HepG2 (cell line): ENCODE data around the gene DAG1. TPM values are rescaled to one million over a fixed set of nuclear protein-coding genes. Genes with fewer than 3 reads are reported as not detected.
A peak's percentile ranks its signal among the peaks of the same experiment; 100 is the strongest.

ENCODE experiments used
- CAMTA2 ChIP-seq: sonication (generic); formaldehyde crosslinking; IDR thresholded peaks from 2 replicates; pipeline ENCODE4 v1.4.0; 2020; ENCODE audit warnings: mild to moderate bottlenecking, missing genetic modification reagents, borderline replicate concordance
- CENPT ChIP-seq: sonication (generic); formaldehyde crosslinking; IDR thresholded peaks from 2 replicates; pipeline ENCODE4 v1.8.0; 2022; ENCODE audit warnings: low read depth, mild to moderate bottlenecking, moderate library complexity, missing genetic modification reagents
- CREM ChIP-seq, 2 experiments: sonication (generic) in 1 of 2; formaldehyde crosslinking in 1 of 2; IDR thresholded peaks; 2 replicates each; pipeline versions ENCODE4 v1.4.0 to v1.6.1; 2016 to 2020; ENCODE audit warnings: antibody characterized with exemption in 1 of 2, mild to moderate bottlenecking in 1 of 2, missing genetic modification reagents in 1 of 2
- EP300 ChIP-seq, 3 experiments: sonication (generic) in 1 of 3; formaldehyde crosslinking in 1 of 3; IDR thresholded peaks; 2 replicates each; pipeline versions ENCODE4 v1.5.1 to v1.6.1; 2011 to 2020; ENCODE audit warnings: low read depth in 2 of 3, low read length in 2 of 3, borderline replicate concordance in 1 of 3, improper control_type of control experiment in 1 of 3, mild to moderate bottlenecking in 1 of 3, missing genetic modification reagents in 1 of 3, moderate library complexity in 1 of 3
- EZH2 ChIP-seq: conservative IDR thresholded peaks from 2 replicates; pipeline ENCODE4 v1.6.1; 2012; ENCODE audit warnings: mild to moderate bottlenecking, low read depth, low read length, moderate library complexity
- KDM6A ChIP-seq: IDR thresholded peaks from 2 replicates; pipeline ENCODE4 v1.6.1; 2016; ENCODE audit warnings: low read depth
- KMT2A ChIP-seq: sonication (generic); formaldehyde crosslinking; IDR thresholded peaks from 2 replicates; pipeline ENCODE4 v1.4.0; 2020; ENCODE audit warnings: missing genetic modification reagents
- MATR3 ChIP-seq: sonication (generic); formaldehyde crosslinking; IDR thresholded peaks from 2 replicates; pipeline ENCODE4 v1.4.0; 2020; ENCODE audit warnings: missing genetic modification reagents
- MTA3 ChIP-seq: sonication (generic); formaldehyde crosslinking; IDR thresholded peaks from 2 replicates; pipeline ENCODE4 v1.4.0; 2020; ENCODE audit warnings: missing genetic modification reagents
- NBN ChIP-seq: fragments of 450-650 bp; conservative IDR thresholded peaks from 2 replicates; pipeline ENCODE4 v1.6.1; 2017
- NCOA5 ChIP-seq: sonication (generic); formaldehyde crosslinking; IDR thresholded peaks from 2 replicates; pipeline ENCODE4 v1.4.0; 2020; ENCODE audit warnings: missing genetic modification reagents
- NR1H2 ChIP-seq: sonication (generic); formaldehyde crosslinking; IDR thresholded peaks from 2 replicates; pipeline ENCODE4 v1.8.1; 2022; ENCODE audit warnings: low read depth, missing genetic modification reagents, borderline replicate concordance
- PTBP1 ChIP-seq: fragments of 200-400 bp; formaldehyde crosslinking; IDR thresholded peaks from 2 replicates; pipeline ENCODE4 v1.6.1; 2018; ENCODE audit warnings: low read length, low read depth; ENCODE audit not compliant: poor library complexity, severe bottlenecking
- SIN3A ChIP-seq: IDR thresholded peaks from 2 replicates; pipeline ENCODE4 v1.6.1; 2011; ENCODE audit warnings: low read depth, mild to moderate bottlenecking, control low read depth, low read length, borderline replicate concordance
- TCF7 ChIP-seq: sonication (generic); IDR thresholded peaks from 2 replicates; pipeline ENCODE4 v1.6.1; 2016; ENCODE audit warnings: antibody characterized with exemption, low read depth
- TEAD2 ChIP-seq: sonication (generic); formaldehyde crosslinking; IDR thresholded peaks from 2 replicates; pipeline ENCODE4 v1.9.0; 2021; ENCODE audit warnings: missing genetic modification reagents
- ZBTB7A ChIP-seq: sonication (generic); formaldehyde crosslinking; IDR thresholded peaks from 2 replicates; pipeline ENCODE4 v1.8.0; 2022; ENCODE audit warnings: mild to moderate bottlenecking, missing genetic modification reagents
- ZNF18 ChIP-seq: sonication (generic); formaldehyde crosslinking; IDR thresholded peaks from 2 replicates; pipeline ENCODE4 v1.8.0; 2022; ENCODE audit warnings: mild to moderate bottlenecking, missing genetic modification reagents; ENCODE audit not compliant: insufficient replicate concordance
- ZNF225 ChIP-seq: sonication (generic); formaldehyde crosslinking; IDR thresholded peaks from 2 replicates; pipeline ENCODE4 v1.4.0; 2020; ENCODE audit warnings: mild to moderate bottlenecking, missing genetic modification reagents
- ZNF34 ChIP-seq: sonication (generic); formaldehyde crosslinking; IDR thresholded peaks from 2 replicates; pipeline ENCODE4 v1.4.0; 2020; ENCODE audit warnings: mild to moderate bottlenecking, missing genetic modification reagents, borderline replicate concordance
- ZNF460 ChIP-seq: sonication (generic); formaldehyde crosslinking; IDR thresholded peaks from 2 replicates; pipeline ENCODE4 v1.5.1; 2020; ENCODE audit warnings: missing genetic modification reagents, mild to moderate bottlenecking, borderline replicate concordance
- ZNF644 ChIP-seq: IDR thresholded peaks from 2 replicates; pipeline ENCODE4 v1.6.1; 2016; ENCODE audit warnings: low read depth
- ZNF678 ChIP-seq: sonication (generic); formaldehyde crosslinking; IDR thresholded peaks from 2 replicates; pipeline ENCODE4 v1.4.0; 2020; ENCODE audit warnings: mild to moderate bottlenecking, missing genetic modification reagents
- ZNF773 ChIP-seq: sonication (generic); formaldehyde crosslinking; IDR thresholded peaks from 2 replicates; pipeline ENCODE4 v1.4.0; 2020; ENCODE audit warnings: missing genetic modification reagents, borderline replicate concordance
- ZSCAN31 ChIP-seq: sonication (generic); formaldehyde crosslinking; IDR thresholded peaks from 2 replicates; pipeline ENCODE4 v1.5.0; 2020; ENCODE audit warnings: low read depth, mild to moderate bottlenecking, missing genetic modification reagents
- polyA plus RNA-seq, 8 experiments: library from polyadenylated mRNA; depleted of rRNA in 3 of 8; stranded (reverse) in 7 of 8; unstranded in 1 of 8; fragments of >200 nt; fragmentation: Illumina TruSeq in 4 of 8; extraction: Trizol in 4 of 8; gene quantifications; 2 replicates each; pipeline versions ENCODE4 v1.2.1 to v1.2.3, GENCODE V29; 2011 to 2016; ENCODE audit warnings: low read depth in 4 of 8, missing spikeins in 1 of 8, mixed read lengths in 1 of 8; ENCODE audit not compliant: insufficient read depth in 1 of 8
- total RNA-seq, 5 experiments: library from RNA; depleted of rRNA; stranded (reverse); fragments of >200 nt; fragmentation: Illumina TruSeq; extraction: Trizol; gene quantifications; 2 replicates each; pipeline ENCODE4 v1.2.3, GENCODE V29; 2016; ENCODE audit warnings: low read depth in 1 of 5
- TF ChIP-seq, protein P1 (sequence below): sonication (generic); formaldehyde crosslinking; IDR thresholded peaks from 2 replicates; pipeline ENCODE4 v1.5.0; 2020; ENCODE audit warnings: mild to moderate bottlenecking, missing genetic modification reagents
- TF ChIP-seq, protein P2 (sequence below): sonication (generic); formaldehyde crosslinking; IDR thresholded peaks from 2 replicates; pipeline ENCODE4 v1.8.1; 2023; ENCODE audit warnings: missing genetic modification reagents, mild to moderate bottlenecking, borderline replicate concordance
- TF ChIP-seq, protein P3 (sequence below): sonication (generic); formaldehyde crosslinking; IDR thresholded peaks from 2 replicates; pipeline ENCODE4 v1.4.0; 2020; ENCODE audit warnings: missing genetic modification reagents

Gene DAG1
- total and polyA plus RNA-seq, 2 of the 13 experiments (the other 11 are each of a cell fraction or from before 2014, with no cell fraction given), result 47.3 to 50.4 TPM

DNA sequence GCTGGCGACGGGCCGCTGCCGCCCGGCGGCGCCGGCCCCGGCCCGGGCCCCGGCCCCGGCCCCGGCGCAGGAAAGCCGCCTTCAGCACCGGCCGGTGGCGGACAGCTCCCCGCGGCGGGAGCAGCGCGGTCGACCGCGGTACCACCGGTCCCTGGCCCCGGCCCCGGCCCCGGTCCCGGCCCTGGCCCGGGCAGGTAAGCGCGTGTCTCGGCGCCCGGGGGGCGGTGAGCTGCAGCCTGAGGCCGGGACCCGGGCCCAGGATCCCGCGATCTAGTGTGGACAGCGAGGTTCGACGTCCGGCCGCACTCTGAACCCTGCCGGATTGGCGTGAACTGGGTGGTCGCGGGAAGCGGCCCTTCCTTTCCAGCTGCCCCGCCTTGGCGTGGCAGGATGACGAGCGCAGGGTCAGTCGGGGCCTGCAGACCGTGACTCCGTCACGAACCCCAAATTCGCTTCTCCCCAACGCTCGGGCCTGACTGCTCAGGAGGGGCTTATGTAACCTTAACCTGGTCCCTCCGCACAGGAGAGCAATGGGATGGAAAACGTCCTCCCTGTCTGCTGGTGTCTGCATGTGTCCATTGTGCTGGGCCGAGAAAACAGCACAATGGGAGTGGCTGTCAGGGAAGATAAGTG is 84.7 kb downstream of the DAG1 start (continued):
- TF ChIP-seq, protein P1, sequence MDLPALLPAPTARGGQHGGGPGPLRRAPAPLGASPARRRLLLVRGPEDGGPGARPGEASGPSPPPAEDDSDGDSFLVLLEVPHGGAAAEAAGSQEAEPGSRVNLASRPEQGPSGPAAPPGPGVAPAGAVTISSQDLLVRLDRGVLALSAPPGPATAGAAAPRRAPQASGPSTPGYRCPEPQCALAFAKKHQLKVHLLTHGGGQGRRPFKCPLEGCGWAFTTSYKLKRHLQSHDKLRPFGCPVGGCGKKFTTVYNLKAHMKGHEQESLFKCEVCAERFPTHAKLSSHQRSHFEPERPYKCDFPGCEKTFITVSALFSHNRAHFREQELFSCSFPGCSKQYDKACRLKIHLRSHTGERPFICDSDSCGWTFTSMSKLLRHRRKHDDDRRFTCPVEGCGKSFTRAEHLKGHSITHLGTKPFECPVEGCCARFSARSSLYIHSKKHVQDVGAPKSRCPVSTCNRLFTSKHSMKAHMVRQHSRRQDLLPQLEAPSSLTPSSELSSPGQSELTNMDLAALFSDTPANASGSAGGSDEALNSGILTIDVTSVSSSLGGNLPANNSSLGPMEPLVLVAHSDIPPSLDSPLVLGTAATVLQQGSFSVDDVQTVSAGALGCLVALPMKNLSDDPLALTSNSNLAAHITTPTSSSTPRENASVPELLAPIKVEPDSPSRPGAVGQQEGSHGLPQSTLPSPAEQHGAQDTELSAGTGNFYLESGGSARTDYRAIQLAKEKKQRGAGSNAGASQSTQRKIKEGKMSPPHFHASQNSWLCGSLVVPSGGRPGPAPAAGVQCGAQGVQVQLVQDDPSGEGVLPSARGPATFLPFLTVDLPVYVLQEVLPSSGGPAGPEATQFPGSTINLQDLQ (CRISPR knock-in tag), result no peak
- TF ChIP-seq KMT2A (CRISPR knock-in tag), result no peak
- no peak for TF ChIP-seq ZNF678
- no peak for TF ChIP-seq CAMTA2 (CRISPR knock-in tag)
- TF ChIP-seq MATR3 (CRISPR knock-in tag), result no peak
- peak; percentile 96 for TF ChIP-seq SIN3A
- peak; percentile 80 for TF ChIP-seq ZBTB7A (CRISPR knock-in tag)
- TF ChIP-seq NR1H2 (CRISPR knock-in tag), result no peak
- TF ChIP-seq TEAD2 (CRISPR knock-in tag), result no peak
- no peak for TF ChIP-seq ZNF225 (CRISPR knock-in tag)
- TF ChIP-seq KDM6A (CRISPR knock-in tag), result no peak
- TF ChIP-seq MTA3 (CRISPR knock-in tag), result no peak
- TF ChIP-seq CREM (IDR thresholded peaks at IDR 0.05), result no peak
- no peak for TF ChIP-seq CREM (CRISPR knock-in tag; IDR thresholded peaks at IDR 0.05)
- no peak for TF ChIP-seq NCOA5 (CRISPR knock-in tag)
- TF ChIP-seq TCF7, result no peak
- no peak for TF ChIP-seq CENPT
- TF ChIP-seq ZNF773 (CRISPR knock-in tag), result peak; percentile 93; the same call in 1 of the 2 replicates
- TF ChIP-seq NBN, result no peak
- no peak for TF ChIP-seq ZNF460 (CRISPR knock-in tag)
- TF ChIP-seq, protein P2, sequence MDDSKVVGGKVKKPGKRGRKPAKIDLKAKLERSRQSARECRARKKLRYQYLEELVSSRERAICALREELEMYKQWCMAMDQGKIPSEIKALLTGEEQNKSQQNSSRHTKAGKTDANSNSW (CRISPR knock-in tag), result no peak
- no peak for TF ChIP-seq EZH2
- TF ChIP-seq PTBP1, result no peak
- no peak for TF ChIP-seq EP300 (IDR thresholded peaks at IDR 0.05; ENCODE audit: low read depth in 2 of 2, low read length in 2 of 2)
- TF ChIP-seq EP300 (CRISPR knock-in tag; IDR thresholded peaks at IDR 0.05; ENCODE audit: borderline replicate concordance), result no peak
- TF ChIP-seq, protein P3, sequence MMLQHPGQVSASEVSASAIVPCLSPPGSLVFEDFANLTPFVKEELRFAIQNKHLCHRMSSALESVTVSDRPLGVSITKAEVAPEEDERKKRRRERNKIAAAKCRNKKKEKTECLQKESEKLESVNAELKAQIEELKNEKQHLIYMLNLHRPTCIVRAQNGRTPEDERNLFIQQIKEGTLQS (CRISPR knock-in tag), result no peak
- TF ChIP-seq ZNF18 (CRISPR knock-in tag), result no peak
- TF ChIP-seq ZNF644 (CRISPR knock-in tag), result no peak
- TF ChIP-seq ZNF34 (CRISPR knock-in tag), result no peak
- TF ChIP-seq ZSCAN31 (CRISPR knock-in tag), result no peak
